ENCODE results near the gene DLG3. TPM values are rescaled to one million over a fixed set of nuclear protein-coding genes. Genes with fewer than 3 reads are reported as not detected.

Gene DLG3
- total RNA-seq, 1 experiment from 2014 or later, result 48.4 TPM

GRCh38 chrX:70468709-70469108 is 24.1 kb downstream of the DLG3 start:
- ATAC-seq (no peak), DNase-seq (ENCODE audit: low read depth, low spot score) (no peak)
- no peaks in the 10 kb centered on the region for H3K27me3 ChIP-seq (ENCODE audit: insufficient read depth, low read length)
- H3K9ac ChIP-seq (ENCODE audit: low read length), result no peak overlapping the region
- intact Hi-C loops (cut with micrococcal nuclease), result no loop called here
- no peaks in the 10 kb centered on the region for H3K36me3 ChIP-seq (ENCODE audit: control insufficient read depth in 1 of 2, insufficient read depth in 2 of 2, low read length in 2 of 2)
- RAD21 ChIA-PET (ENCODE audit: low non-redundant PET in 1 of 2, low total read pairs in 2 of 2, uncharacterized antibody in 2 of 2, unreplicated experiment in 2 of 2), result no interaction called here
- H2AFZ ChIP-seq (ENCODE audit: low read depth, low read length, poor library complexity, severe bottlenecking), result no peak overlapping the region
- H3K27ac ChIP-seq (ENCODE audit: low read depth, low read length), result no peak overlapping the region
- CTCF ChIA-PET, result no interaction called here
- POLR2A ChIA-PET, result no interaction called here
- H4K20me1 ChIP-seq (ENCODE audit: insufficient read depth), result no peaks in the 10 kb centered on the region
- no peaks in the 10 kb centered on the region for H3K9me2 ChIP-seq (ENCODE audit: insufficient read depth)
- TF ChIP-seq CEBPB (IDR thresholded peaks at IDR 0.05; ENCODE audit: low read depth) (no peak), RAD21 (IDR thresholded peaks at IDR 0.05; ENCODE audit: low read depth) (no peak), SIN3A (IDR thresholded peaks at IDR 0.05; ENCODE audit: low read depth) (no peak), MAX (IDR thresholded peaks at IDR 0.05) (no peak), EZH2phosphoT487 (IDR thresholded peaks at IDR 0.05; ENCODE audit: borderline replicate concordance) (no peak), YY1 (IDR thresholded peaks at IDR 0.05; ENCODE audit: extremely low read depth, insufficient replicate concordance, low read depth, low read length) (no peak), CBX3 (IDR thresholded peaks at IDR 0.05; ENCODE audit: low read depth) (no peak), ELF1 (IDR thresholded peaks at IDR 0.05; ENCODE audit: borderline replicate concordance, low read depth) (no peak), TCF7L2 (IDR thresholded peaks at IDR 0.05; ENCODE audit: borderline replicate concordance, extremely low read depth, insufficient read depth, insufficient read length) (no peak)
- BruUV-seq (replicated peaks), result no TSS peak
- H3K9me3 ChIP-seq (ENCODE audit: control insufficient read depth in 1 of 2, insufficient read depth in 1 of 2, low read depth in 1 of 2, low read length in 2 of 2), result no peaks in the 10 kb centered on the region
- no peak overlapping the region for H3K4me2 ChIP-seq (ENCODE audit: low read length)
- peaks cover 15 to 16% of the 10 kb centered on the region in 2 experiments for H3K4me1 ChIP-seq (ENCODE audit: control insufficient read depth in 1 of 2, insufficient read depth in 2 of 2, low read length in 2 of 2)
- no peak overlapping the region for H3K4me3 ChIP-seq (replicated peaks in 1 of 2; ENCODE audit: low read depth in 1 of 2, low read length in 2 of 2)
- peaks cover 8% of the 10 kb centered on the region for H3K79me2 ChIP-seq (ENCODE audit: insufficient read depth, low read length)

GRCh38 chrX:70470850-70471289 is 26.2 kb downstream of the DLG3 start:
- Histone ChIP-seq H3K36me3 (ENCODE audit: control insufficient read depth in 1 of 2, insufficient read depth in 2 of 2, low read length in 2 of 2) (no peaks in the 10 kb centered on the region), H3K4me3 (replicated peaks in 1 of 2; ENCODE audit: low read depth in 1 of 2, low read length in 2 of 2) (no peak overlapping the region), H2AFZ (ENCODE audit: low read depth, low read length, poor library complexity, severe bottlenecking) (no peak overlapping the region), H3K27ac (ENCODE audit: low read depth, low read length) (no peak overlapping the region; the same call in 1 of the 2 replicates), H3K4me1 (ENCODE audit: control insufficient read depth in 1 of 2, insufficient read depth in 2 of 2, low read length in 2 of 2) (peaks cover 21 to 28% of the 10 kb centered on the region in 2 experiments), H3K9ac (ENCODE audit: low read length) (no peak overlapping the region), H3K4me2 (ENCODE audit: low read length) (peak overlapping the region; percentile 45), H4K20me1 (ENCODE audit: insufficient read depth) (no peaks in the 10 kb centered on the region), H3K9me3 (ENCODE audit: control insufficient read depth in 1 of 2, insufficient read depth in 1 of 2, low read depth in 1 of 2, low read length in 2 of 2) (no peaks in the 10 kb centered on the region), H3K9me2 (ENCODE audit: insufficient read depth) (no peaks in the 10 kb centered on the region), H3K79me2 (ENCODE audit: insufficient read depth, low read length) (peaks cover 3% of the 10 kb centered on the region; the same call in 1 of the 2 replicates), H3K27me3 (ENCODE audit: insufficient read depth, low read length) (no peaks in the 10 kb centered on the region)
- no TSS peak for BruUV-seq (replicated peaks)
- intact Hi-C loops (cut with micrococcal nuclease), result no loop called here
- no peak for DNase-seq (ENCODE audit: low read depth, low spot score)
- RAD21 ChIA-PET (ENCODE audit: low non-redundant PET in 1 of 2, low total read pairs in 2 of 2, uncharacterized antibody in 2 of 2, unreplicated experiment in 2 of 2), result no interaction called here
- CTCF ChIA-PET, result no interaction called here
- POLR2A ChIA-PET, result no interaction called here
- ATAC-seq, result peak; percentile 66
- TF ChIP-seq REST (IDR thresholded peaks at IDR 0.05; ENCODE audit: low read depth) (no peak), JUND (IDR thresholded peaks at IDR 0.05) (peak; percentile 58), ELF1 (IDR thresholded peaks at IDR 0.05; ENCODE audit: borderline replicate concordance, low read depth) (no peak), CTCF (IDR thresholded peaks at IDR 0.05 in 2 of 3, conservative IDR thresholded peaks at IDR 0.05 in 1 of 3; ENCODE audit: borderline replicate concordance in 1 of 3, insufficient read depth in 1 of 3, low read depth in 2 of 3, low read length in 2 of 3) (no peak), FOSL1 (IDR thresholded peaks at IDR 0.05; ENCODE audit: low read depth) (0 out of 2 replicates have a peak, but pooled peaks have one; percentile 10), TCF7L2 (IDR thresholded peaks at IDR 0.05; ENCODE audit: borderline replicate concordance, extremely low read depth, insufficient read depth, insufficient read length) (no peak), SIN3A (IDR thresholded peaks at IDR 0.05; ENCODE audit: low read depth) (no peak), YY1 (IDR thresholded peaks at IDR 0.05; ENCODE audit: extremely low read depth, insufficient replicate concordance, low read depth, low read length) (no peak)
